Panc1 (cell line): Measurements from ENCODE around the gene CNNM2. TPM values are rescaled to one million over a fixed set of nuclear protein-coding genes. Genes with fewer than 3 reads are reported as not detected.

Source experiments
- ATAC-seq: fragments of 200-7000 bp; cut with Tn5 transposase; 2 replicates; pipeline ENCODE4 v1.9.1; 2020; ENCODE audit warnings: mild to moderate bottlenecking, moderate library complexity
- BruUV-seq: library from RNA; stranded (reverse); fragments of 400-500 nt; replicated peaks from 2 replicates; lab custom pipeline; 2021; lab: Mats Ljungman, UMichigan
- CTCF ChIA-PET: fragments of 300-600 bp; sonication (Branson Sonifier 250); formaldehyde crosslinking; loops from one replicate; lab custom pipeline; 2022; ENCODE audit warnings: antibody characterized with exemption; lab: Charles Lee
- POLR2A ChIA-PET: fragments of 300-600 bp; sonication (Branson Sonifier 250); formaldehyde crosslinking; loops from one replicate; lab custom pipeline; 2022; ENCODE audit warnings: antibody characterized with exemption; lab: Charles Lee
- DNase-seq: peaks from one replicate; pipeline ENCODE4 v3.0.0-alpha.2; 2010; ENCODE audit warnings: low read depth, low spot score
- H3K27ac ChIP-seq: 2 replicates; pipeline ENCODE4 v1.5.1; 2011; ENCODE audit warnings: mild to moderate bottlenecking, low read length, inconsistent platforms
- H3K27me3 ChIP-seq: fragments of 200-500 bp; sonication (Bioruptor generic); 2 replicates; pipeline ENCODE4 v1.6.0; 2014; ENCODE audit warnings: low read length, inconsistent platforms; ENCODE audit not compliant: control insufficient read depth, insufficient read depth
- H3K36me3 ChIP-seq: fragments of 200-500 bp; sonication (Bioruptor generic); 2 replicates; pipeline ENCODE4 v1.5.1; 2014; ENCODE audit warnings: inconsistent platforms, mild to moderate bottlenecking, low read length, moderate library complexity; ENCODE audit not compliant: control insufficient read depth, insufficient read depth
- H3K4me1 ChIP-seq: 2 replicates; pipeline ENCODE4 v1.5.1; 2011; ENCODE audit warnings: inconsistent platforms, mild to moderate bottlenecking, low read length, moderate library complexity; ENCODE audit not compliant: control insufficient read depth, insufficient read depth
- H3K4me3 ChIP-seq, 2 experiments: 2 replicates each; pipeline ENCODE4 v1.5.1; 2011 to 2012; ENCODE audit warnings: low read depth in 2 of 2, low read length in 2 of 2, mild to moderate bottlenecking in 2 of 2, inconsistent platforms in 1 of 2, moderate library complexity in 1 of 2
- H3K9me3 ChIP-seq: fragments of 200-500 bp; sonication (Bioruptor generic); 2 replicates; pipeline ENCODE4 v1.5.1; 2014; ENCODE audit warnings: low read depth, mild to moderate bottlenecking, inconsistent platforms, low read length, moderate library complexity; ENCODE audit not compliant: control insufficient read depth, insufficient read depth
- CTCF ChIP-seq: fragments of 450-650 bp; IDR thresholded peaks from 2 replicates; pipeline ENCODE4 v1.5.1; 2017; ENCODE audit warnings: mild to moderate bottlenecking
- POLR2AphosphoS5 ChIP-seq: IDR thresholded peaks from 2 replicates; pipeline ENCODE4 v1.6.1; 2012; ENCODE audit warnings: mild to moderate bottlenecking, low read depth, low read length, moderate library complexity
- REST ChIP-seq, 2 experiments: IDR thresholded peaks; 2 replicates each; pipeline ENCODE4 v1.6.1; 2011 to 2012; ENCODE audit warnings: low read depth in 2 of 2, control low read depth in 1 of 2, low read length in 1 of 2, mild to moderate bottlenecking in 1 of 2, moderate library complexity in 1 of 2; ENCODE audit not compliant: insufficient read depth in 1 of 2
- SIN3A ChIP-seq: IDR thresholded peaks from 2 replicates; pipeline ENCODE4 v1.6.1; 2012; ENCODE audit warnings: low read depth, mild to moderate bottlenecking, low read length, moderate library complexity, borderline replicate concordance; ENCODE audit not compliant: insufficient read depth
- TCF7L2 ChIP-seq: IDR thresholded peaks from 2 replicates; pipeline ENCODE4 v1.6.1; 2011; ENCODE audit warnings: mild to moderate bottlenecking, low read depth, low read length, inconsistent platforms
- in situ Hi-C: cut with HindIII; loops from 2 replicates; pipeline ENCODE4 v1.10.0; 2016; ENCODE audit warnings: low sequenced_read_pairs, low pct_unique_long_range_greater_than_20kb
- intact Hi-C: fragments of 100-400 bp; cut with micrococcal nuclease; formaldehyde crosslinking; loops from one replicate; pipeline ENCODE4 v1.10.0; 2022; ENCODE audit not compliant: unreplicated experiment
- total RNA-seq: library from RNA; stranded (reverse); gene quantifications from one replicate; pipeline ENCODE4 v1.2.1, GENCODE V29; 2021; ENCODE audit not compliant: unreplicated experiment

CNNM2 gene
- total RNA-seq, 1 experiment from 2014 or later, result 27.1 TPM

GRCh38 chr10:103040418-103040817 is 122.3 kb downstream of the CNNM2 start:
- CTCF ChIA-PET, result no interaction called here
- intact Hi-C loops (no loop called here), in situ Hi-C loops (no loop called here)
- Histone ChIP-seq H3K27ac (no peak overlapping the region), H3K4me1 (no peaks in the 10 kb centered on the region), H3K9me3 (no peaks in the 10 kb centered on the region), H3K27me3 (no peaks in the 10 kb centered on the region), H3K36me3 (no peaks in the 10 kb centered on the region), H3K4me3 (no peak overlapping the region)
- no peak for TF ChIP-seq CTCF
- TF ChIP-seq TCF7L2, result no peak
- TF ChIP-seq POLR2AphosphoS5, result no peak
- no peak for TF ChIP-seq SIN3A
- no peak for TF ChIP-seq REST (IDR thresholded peaks at IDR 0.05; ENCODE audit: insufficient read depth in 1 of 2, low read depth in 2 of 2, low read length in 1 of 2)
- DNase-seq (no peak), ATAC-seq (peak; percentile 46; the same call in 1 of the 2 replicates)
- BruUV-seq, result no TSS peak
- POLR2A ChIA-PET, result no interaction called here

GRCh38 chr10:103041391-103041790 is 123.3 kb downstream of the CNNM2 start:
- DNase-seq (no peak), ATAC-seq (no peak)
- Histone ChIP-seq H3K9me3 (no peaks in the 10 kb centered on the region), H3K4me3 (no peak overlapping the region), H3K4me1 (no peaks in the 10 kb centered on the region), H3K27me3 (no peaks in the 10 kb centered on the region), H3K27ac (no peak overlapping the region), H3K36me3 (no peaks in the 10 kb centered on the region)
- TF ChIP-seq SIN3A (no peak), REST (IDR thresholded peaks at IDR 0.05; ENCODE audit: insufficient read depth in 1 of 2, low read depth in 2 of 2, low read length in 1 of 2) (no peak), TCF7L2 (no peak), POLR2AphosphoS5 (no peak), CTCF (no peak)
- intact Hi-C loops, result no loop called here
- BruUV-seq, result no TSS peak
- POLR2A ChIA-PET, result no interaction called here
- in situ Hi-C loops, result no loop called here
- CTCF ChIA-PET, result no interaction called here
